ENCODE data around the gene TSGA10.
"Not testable (repeated sequence)": the region's sequence is repeated elsewhere in the genome, so short reads cannot be mapped to it uniquely, and the experiment has no call there.

The TSGA10 gene, protein sequence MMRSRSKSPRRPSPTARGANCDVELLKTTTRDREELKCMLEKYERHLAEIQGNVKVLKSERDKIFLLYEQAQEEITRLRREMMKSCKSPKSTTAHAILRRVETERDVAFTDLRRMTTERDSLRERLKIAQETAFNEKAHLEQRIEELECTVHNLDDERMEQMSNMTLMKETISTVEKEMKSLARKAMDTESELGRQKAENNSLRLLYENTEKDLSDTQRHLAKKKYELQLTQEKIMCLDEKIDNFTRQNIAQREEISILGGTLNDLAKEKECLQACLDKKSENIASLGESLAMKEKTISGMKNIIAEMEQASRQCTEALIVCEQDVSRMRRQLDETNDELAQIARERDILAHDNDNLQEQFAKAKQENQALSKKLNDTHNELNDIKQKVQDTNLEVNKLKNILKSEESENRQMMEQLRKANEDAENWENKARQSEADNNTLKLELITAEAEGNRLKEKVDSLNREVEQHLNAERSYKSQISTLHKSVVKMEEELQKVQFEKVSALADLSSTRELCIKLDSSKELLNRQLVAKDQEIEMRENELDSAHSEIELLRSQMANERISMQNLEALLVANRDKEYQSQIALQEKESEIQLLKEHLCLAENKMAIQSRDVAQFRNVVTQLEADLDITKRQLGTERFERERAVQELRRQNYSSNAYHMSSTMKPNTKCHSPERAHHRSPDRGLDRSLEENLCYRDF

GRCh38 chr2:99154643-99155536 lies at the start of gene TSGA10, which contains the start of gene LIPT1:
TSS of gene TSGA10 (minus strand) at chr2:99154942. CDS start at chr2:99109439, 45,503 bp downstream.
TSS of gene LIPT1 (plus strand) at chr2:99154967. CDS start at chr2:99161958, 6,991 bp downstream.
- peak; percentile 74 for DNase-seq (ENCODE audit: low read depth)

- no peak for DNase-seq (ENCODE audit: low read depth)
Observed at GRCh38 chr2:99201959-99202678, 47.4 kb upstream of the TSGA10 start.

DNA sequence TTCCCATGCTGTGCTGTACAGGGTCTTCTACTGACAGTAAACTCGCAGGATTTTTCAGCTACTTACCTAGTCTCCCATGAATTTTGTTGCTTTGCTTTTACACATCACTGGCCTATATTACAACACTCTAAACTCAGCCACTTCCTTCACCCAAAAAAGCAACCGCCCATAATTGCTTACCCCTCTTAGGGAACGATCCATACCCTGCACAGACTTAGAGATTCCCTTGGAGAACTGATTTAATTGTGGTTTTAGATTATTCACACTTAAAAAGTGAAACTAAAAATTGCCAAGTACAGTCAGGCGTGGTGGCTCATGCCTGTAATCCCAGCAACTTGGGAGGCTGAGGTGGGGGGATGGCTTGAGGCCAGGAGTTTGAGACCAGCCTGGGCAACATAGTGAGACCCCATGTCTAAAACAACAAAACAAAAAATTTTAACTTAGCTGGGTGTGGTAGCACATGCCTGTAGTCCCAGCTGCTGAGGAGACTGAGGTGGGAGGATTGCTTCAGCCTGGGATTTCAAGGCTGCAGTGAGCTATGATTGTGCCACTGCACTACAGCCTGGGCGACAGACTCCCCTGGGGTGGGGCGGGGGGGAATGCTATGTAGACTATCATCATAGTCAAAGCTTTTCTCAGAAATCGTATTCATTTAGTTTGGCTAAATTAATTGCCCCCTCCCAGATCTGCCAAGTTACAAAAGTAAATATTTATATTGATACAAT lies 45.5 kb upstream of the TSGA10 start:
- no peak for DNase-seq (ENCODE audit: low read depth)

- no peak for DNase-seq (ENCODE audit: low read depth)
Observed at GRCh38 chr2:99198103-99198841, 43.5 kb upstream of the TSGA10 start.

- not testable (repeated sequence) for DNase-seq (ENCODE audit: low read depth)
Observed at GRCh38 chr2:99192364-99192763, 37.6 kb upstream of the TSGA10 start.

- no peak for DNase-seq (ENCODE audit: low read depth)
Observed at GRCh38 chr2:99190548-99190947, 35.8 kb upstream of the TSGA10 start.

DNA sequence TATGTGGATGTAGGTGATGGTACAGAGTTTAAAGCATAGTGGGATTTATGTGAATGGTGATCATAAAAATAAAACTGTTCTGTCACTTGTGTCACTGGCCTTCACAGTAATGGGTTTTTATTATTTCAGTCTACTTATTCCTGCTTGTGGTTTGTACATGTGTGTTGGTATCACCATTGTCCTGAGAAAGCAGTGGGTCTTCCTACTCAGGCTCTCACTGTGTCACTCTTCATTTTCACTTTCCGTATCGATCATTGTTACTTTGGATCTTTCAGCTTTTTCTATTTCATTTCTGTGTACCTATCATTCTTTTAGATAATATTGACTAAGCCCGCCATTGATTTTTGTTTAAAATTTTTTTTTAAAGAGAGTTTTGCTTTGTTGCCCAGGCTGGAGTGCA lies 33.6 kb upstream of the TSGA10 start:
- no peak for DNase-seq (ENCODE audit: low read depth)

- no peak for DNase-seq (ENCODE audit: low read depth)
Observed at GRCh38 chr2:99187011-99187410, 32.3 kb upstream of the TSGA10 start.

DNA sequence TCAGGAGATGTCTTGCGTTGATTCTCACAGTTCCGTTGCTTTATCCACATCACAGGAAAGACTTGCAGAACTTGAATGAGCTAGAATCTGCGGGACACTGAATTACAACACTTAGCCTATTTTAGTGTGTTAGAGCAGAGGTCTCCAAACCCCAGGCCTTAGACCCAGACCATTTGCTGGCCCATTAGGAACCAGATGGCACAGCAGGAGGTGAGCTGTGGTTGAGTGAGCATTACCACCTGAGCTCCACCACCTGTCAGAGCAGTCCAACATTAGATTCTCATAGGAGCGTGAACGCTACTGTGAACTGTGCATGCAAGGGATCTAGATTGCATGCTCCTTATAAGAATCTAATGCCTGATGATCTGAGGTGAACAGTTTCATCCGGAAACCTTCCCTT lies 30.1 kb upstream of the TSGA10 start:
- no peak for DNase-seq (ENCODE audit: low read depth)

GRCh38 chr2:99183025-99183424 lies 28.3 kb upstream of the TSGA10 start:
- DNase-seq (ENCODE audit: low read depth), result no peak

DNA sequence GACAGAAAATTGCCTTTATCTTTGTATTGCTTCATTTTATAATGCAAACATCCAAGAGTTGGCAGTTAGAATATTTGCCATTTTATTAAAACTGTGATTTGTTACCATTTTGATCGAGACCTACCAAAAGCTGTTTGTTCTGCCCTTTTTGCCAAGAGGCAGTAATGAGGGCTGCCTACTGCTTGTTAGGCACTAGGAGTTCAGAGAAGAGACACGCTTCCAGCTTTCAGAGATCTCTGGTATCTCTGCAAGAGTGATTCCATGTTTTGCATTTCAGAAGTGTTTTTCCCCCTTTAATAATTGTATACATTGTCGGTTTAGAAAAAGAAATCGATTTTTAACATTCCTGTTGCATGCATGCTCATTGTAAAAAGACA lies 26.9 kb upstream of the TSGA10 start:
- peak; percentile 5 for DNase-seq (ENCODE audit: low read depth)

DNA sequence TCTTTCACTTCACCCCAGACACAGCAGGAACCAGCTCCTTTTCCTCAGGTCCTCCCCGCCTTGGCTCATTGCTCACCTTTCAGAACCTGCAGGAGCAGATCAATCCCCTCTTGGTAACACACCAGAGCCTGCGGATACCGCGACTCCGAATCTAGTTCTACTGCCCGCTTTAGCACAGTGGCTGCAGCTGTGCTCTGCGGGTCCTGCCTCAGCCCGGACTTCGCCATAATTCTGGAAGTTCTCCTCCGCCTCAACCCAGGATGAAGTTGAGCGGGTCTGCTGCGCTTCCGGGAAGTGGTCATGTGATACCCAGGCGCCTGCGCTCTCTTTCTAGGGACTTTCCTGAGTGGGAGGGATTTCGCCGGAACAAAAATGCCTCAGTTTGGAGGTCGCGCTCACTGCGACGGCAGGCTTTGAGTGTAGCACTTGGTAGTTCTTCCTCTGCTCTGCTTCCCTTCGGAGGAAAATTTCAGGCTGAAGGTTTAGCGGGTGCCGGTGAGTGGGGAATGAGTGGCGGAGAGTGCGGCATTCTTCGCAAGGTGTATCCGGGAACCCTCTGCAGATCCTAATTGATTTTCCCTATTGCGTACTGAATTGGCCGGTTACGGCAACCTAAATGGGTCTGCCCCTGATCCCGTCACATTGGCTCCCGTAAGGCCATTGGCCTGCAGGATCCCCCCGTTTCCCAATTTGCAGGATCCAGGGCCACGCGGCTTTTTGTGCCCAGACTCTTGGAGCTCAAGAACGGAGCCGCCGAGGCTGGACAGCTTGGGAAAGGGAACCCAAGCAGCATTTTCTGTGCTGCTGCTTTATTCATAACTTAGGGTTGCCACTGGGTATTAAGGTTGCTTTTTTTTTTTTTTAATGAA lies 26.2 kb upstream of the TSGA10 start, which contains the start of the genes MITD1 and MRPL30:
MITD1 (minus strand) TSS at position 304 of the 869 bp plus-strand sequence; CDS start at position 227, 77 bp downstream.
MRPL30 (plus strand) TSS at position 430 of the 869 bp plus-strand sequence. CDS start 5,020 bp downstream, outside the sequence.
- DNase-seq (ENCODE audit: low read depth), result peak; percentile 97

DNA sequence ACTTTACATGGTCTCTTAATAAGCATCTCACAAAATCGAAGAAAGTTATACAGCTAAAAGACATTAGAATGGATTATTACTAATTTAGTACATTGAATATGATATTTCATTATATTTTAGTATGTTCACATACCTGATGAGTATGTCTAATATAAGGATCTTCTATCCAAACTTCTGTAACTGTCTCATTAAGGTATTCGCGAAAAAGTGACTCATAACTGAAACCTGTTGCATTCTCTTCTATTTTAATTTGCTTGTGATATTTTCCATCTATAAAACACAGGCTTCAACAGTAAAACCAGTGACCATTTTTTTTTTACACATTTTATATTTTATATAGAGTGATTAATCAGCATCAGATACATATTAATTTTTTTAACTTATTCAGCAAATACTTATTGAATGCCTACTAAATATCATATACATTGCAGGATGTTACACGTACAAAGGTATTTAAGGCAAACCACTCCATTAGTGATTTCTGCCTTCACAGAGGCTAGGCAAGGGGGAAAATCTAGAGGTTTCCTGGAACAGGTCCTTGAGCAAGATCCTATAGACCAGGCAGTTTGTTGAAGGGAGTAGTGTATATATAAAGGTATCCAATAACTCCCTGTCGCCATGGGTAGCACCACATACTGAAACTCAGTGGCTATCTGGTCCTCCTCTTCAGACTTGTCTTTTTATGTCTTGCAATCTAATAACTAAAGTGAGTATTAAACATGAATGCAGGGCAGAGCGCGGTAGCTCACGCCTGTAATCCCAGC lies 16.8 kb upstream of the TSGA10 start:
- no peak for DNase-seq (ENCODE audit: low read depth)

- DNase-seq (ENCODE audit: low read depth), result no peak
Observed at GRCh38 chr2:99169534-99169933, 14.8 kb upstream of the TSGA10 start.

GRCh38 chr2:99166218-99166617 lies 11.5 kb upstream of the TSGA10 start:
- DNase-seq (ENCODE audit: low read depth), result no peak

DNA sequence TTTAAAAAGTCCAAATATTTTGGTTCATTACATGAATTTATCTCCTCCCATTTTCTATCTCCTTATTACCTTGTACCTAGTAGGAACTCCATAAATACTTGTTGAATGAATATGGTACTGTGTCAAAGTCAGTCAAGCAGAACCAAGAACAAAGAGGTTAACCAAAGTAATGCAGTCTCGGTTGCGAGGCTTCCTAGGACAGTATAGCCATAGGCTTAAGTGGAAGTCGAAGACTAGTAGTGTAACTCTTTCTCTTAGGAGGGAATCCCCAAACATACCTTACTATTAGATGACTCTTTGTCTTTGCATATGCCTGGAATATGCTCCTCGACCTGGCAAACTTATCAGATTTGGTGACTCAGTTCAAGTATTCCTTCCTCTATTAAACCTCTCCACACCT lies 4.9 kb upstream of the TSGA10 start:
- DNase-seq (ENCODE audit: low read depth), result no peak

DNA sequence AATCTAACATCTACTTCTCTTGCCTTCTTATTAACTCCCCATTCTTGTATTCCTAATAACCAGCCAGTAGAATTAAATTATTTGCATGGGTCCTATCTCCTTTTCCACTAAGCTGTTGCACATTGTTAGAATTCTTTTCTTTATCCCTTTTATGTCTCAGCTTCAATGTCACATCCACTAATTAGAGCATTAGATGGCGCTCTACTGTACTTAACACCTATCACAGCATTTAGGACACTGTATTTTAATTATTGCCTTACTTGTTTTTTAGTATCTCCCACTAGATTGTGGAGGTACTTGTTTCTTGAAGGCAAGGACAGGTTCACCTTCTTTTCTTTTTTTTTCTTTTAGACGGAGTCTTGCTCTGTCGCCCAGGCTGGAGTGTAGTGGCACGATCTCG lies 3.9 kb upstream of the TSGA10 start:
- DNase-seq (ENCODE audit: low read depth), result no peak

GRCh38 chr2:99156891-99157290 lies 2.1 kb upstream of the TSGA10 start:
- no peak for DNase-seq (ENCODE audit: low read depth)

Data from HS-27A (cell line).